COLO668 (cell line): ENCODE measurements around the gene FAM107B.

ENCODE experiments used
- DNase-seq: peaks from one replicate; lab custom pipeline; 2025; ENCODE audit not compliant: unreplicated experiment; lab: John Stamatoyannopoulos, UW

Gene FAM107B

GRCh38 chr10:14470920-14471319, 303.8 kb downstream of the FAM107B start:
- no peak for DNase-seq

GRCh38 chr10:14468726-14469125, 306.0 kb downstream of the FAM107B start:
- no peak for DNase-seq
